Measurements from ENCODE around the gene ATF6. TPM values are rescaled to one million over a fixed set of nuclear protein-coding genes. Genes with fewer than 3 reads are reported as not detected.

ATF6 gene
- total and polyA plus RNA-seq, 2 donors (not counting 1 experiment from before 2014, with no cell fraction given), result 25.3 to 27.4 TPM

DNA sequence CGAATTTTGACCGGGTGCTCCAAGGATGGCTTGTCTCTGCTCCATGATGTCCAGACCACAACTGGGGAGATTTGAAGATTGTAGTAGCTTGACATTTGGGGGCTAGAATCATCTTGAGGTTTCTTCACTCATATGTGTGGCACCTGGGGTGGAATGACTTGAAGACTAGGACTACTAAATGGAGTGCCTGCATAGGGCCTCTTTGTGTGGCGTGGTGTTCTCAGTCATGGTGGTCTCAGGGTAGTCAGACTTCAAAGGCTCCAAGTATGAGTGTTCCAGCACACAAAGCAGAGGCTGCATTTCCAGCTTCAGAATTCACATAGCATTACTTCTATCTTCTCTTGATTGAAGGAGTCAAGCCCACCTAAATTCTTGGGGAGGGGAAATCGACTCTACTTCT lies 16.8 kb downstream of the ATF6 start:
- H3K36me3 ChIP-seq (ENCODE audit: control insufficient read depth, insufficient read depth, low read length), result no peaks in the 10 kb centered on the region
- H3K27me3 ChIP-seq (ENCODE audit: control insufficient read depth, insufficient read depth, low read length), result no peaks in the 10 kb centered on the region
- H3K9ac ChIP-seq (ENCODE audit: insufficient read depth, low read length), result no peak overlapping the region
- H3K27ac ChIP-seq (ENCODE audit: insufficient read depth, low read length), result no peak overlapping the region
- H3K79me2 ChIP-seq (ENCODE audit: control insufficient read depth, insufficient read depth, low read length), result no peaks in the 10 kb centered on the region
- TF ChIP-seq, protein P1, sequence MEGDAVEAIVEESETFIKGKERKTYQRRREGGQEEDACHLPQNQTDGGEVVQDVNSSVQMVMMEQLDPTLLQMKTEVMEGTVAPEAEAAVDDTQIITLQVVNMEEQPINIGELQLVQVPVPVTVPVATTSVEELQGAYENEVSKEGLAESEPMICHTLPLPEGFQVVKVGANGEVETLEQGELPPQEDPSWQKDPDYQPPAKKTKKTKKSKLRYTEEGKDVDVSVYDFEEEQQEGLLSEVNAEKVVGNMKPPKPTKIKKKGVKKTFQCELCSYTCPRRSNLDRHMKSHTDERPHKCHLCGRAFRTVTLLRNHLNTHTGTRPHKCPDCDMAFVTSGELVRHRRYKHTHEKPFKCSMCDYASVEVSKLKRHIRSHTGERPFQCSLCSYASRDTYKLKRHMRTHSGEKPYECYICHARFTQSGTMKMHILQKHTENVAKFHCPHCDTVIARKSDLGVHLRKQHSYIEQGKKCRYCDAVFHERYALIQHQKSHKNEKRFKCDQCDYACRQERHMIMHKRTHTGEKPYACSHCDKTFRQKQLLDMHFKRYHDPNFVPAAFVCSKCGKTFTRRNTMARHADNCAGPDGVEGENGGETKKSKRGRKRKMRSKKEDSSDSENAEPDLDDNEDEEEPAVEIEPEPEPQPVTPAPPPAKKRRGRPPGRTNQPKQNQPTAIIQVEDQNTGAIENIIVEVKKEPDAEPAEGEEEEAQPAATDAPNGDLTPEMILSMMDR (conservative IDR thresholded peaks at IDR 0.05 in 1 of 2, IDR thresholded peaks at IDR 0.05 in 1 of 2; ENCODE audit: low read depth in 1 of 2, low read length in 2 of 2), result no peak
- no peak for TF ChIP-seq EZH2 (IDR thresholded peaks at IDR 0.05; ENCODE audit: low read length, missing control alignments)
- H4K20me1 ChIP-seq (ENCODE audit: control insufficient read depth, extremely low read depth, insufficient read depth, low read length), result no peaks in the 10 kb centered on the region
- no peak overlapping the region for H3K4me3 ChIP-seq (replicated peaks in 1 of 4; ENCODE audit: control extremely low read depth in 1 of 4, insufficient read depth in 1 of 4, low read depth in 3 of 4, low read length in 4 of 4)
- peaks cover 5% of the 10 kb centered on the region for H3K4me1 ChIP-seq (ENCODE audit: control insufficient read depth, extremely low read depth, insufficient read depth, low read length)
- H3K4me2 ChIP-seq (ENCODE audit: extremely low read depth, insufficient read depth, low read length), result no peak overlapping the region
- no peaks in the 10 kb centered on the region for H3K9me3 ChIP-seq (ENCODE audit: control insufficient read depth, insufficient read depth, low read depth, low read length)
- H2AFZ ChIP-seq (ENCODE audit: low read length), result no peak overlapping the region
- DNase-seq (ENCODE audit: low read depth in 2 of 2), result no peak

DNA sequence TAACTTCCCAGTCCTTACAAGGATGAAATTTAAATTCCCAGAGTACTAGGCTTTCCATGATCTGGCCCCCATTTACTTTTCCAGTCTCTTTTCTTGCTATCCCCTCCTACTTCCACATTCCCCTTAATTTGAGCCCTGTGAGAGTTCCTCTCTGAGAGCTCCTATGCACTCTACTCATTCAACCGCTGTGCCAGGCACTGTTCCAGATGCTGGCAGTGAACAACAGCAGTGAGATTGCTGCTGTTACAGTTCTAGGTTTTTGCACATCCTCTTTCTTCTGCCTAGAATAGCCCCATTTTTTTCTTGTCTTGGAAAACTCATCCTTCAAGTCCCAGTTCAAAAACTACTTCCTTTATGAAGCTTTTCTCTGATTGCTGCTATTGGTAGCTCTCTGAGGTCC lies 18.8 kb downstream of the ATF6 start:
- no peak for DNase-seq (ENCODE audit: low read depth in 2 of 2)
- H3K4me3 ChIP-seq (replicated peaks in 1 of 4; ENCODE audit: control extremely low read depth in 1 of 4, insufficient read depth in 1 of 4, low read depth in 3 of 4, low read length in 4 of 4), result no peak overlapping the region
- no peak overlapping the region for H3K4me2 ChIP-seq (ENCODE audit: extremely low read depth, insufficient read depth, low read length)
- no peak overlapping the region for H3K27ac ChIP-seq (ENCODE audit: insufficient read depth, low read length)
- H4K20me1 ChIP-seq (ENCODE audit: control insufficient read depth, extremely low read depth, insufficient read depth, low read length), result no peaks in the 10 kb centered on the region
- TF ChIP-seq EZH2 (IDR thresholded peaks at IDR 0.05; ENCODE audit: low read length, missing control alignments), result no peak
- TF ChIP-seq, protein P1 (conservative IDR thresholded peaks at IDR 0.05 in 1 of 2, IDR thresholded peaks at IDR 0.05 in 1 of 2; ENCODE audit: low read depth in 1 of 2, low read length in 2 of 2), result no peak
- no peaks in the 10 kb centered on the region for H3K79me2 ChIP-seq (ENCODE audit: control insufficient read depth, insufficient read depth, low read length)
- no peaks in the 10 kb centered on the region for H3K36me3 ChIP-seq (ENCODE audit: control insufficient read depth, insufficient read depth, low read length)
- H3K9me3 ChIP-seq (ENCODE audit: control insufficient read depth, insufficient read depth, low read depth, low read length), result no peaks in the 10 kb centered on the region
- H3K9ac ChIP-seq (ENCODE audit: insufficient read depth, low read length), result no peak overlapping the region
- no peaks in the 10 kb centered on the region for H3K27me3 ChIP-seq (ENCODE audit: control insufficient read depth, insufficient read depth, low read length)
- H3K4me1 ChIP-seq (ENCODE audit: control insufficient read depth, extremely low read depth, insufficient read depth, low read length), result peaks cover 5% of the 10 kb centered on the region
- H2AFZ ChIP-seq (ENCODE audit: low read length), result no peak overlapping the region

DNA sequence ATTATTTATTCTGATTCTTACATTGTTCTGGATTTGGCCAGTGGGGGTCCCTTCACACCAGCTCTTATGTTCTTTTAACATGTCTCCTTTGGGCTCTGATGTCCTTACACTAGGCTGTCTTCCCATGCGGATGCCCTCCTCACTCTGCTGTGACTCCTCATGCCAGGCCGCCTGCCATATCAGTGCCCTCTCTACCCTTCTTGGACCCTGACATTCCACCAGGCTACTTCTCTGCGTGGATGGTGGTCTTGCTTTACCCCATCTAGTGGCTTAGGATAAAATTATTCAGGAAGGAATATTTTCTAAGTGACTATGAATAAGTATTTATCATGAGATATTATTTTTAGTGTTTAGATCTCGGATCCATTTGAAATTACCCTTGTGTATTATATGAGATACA lies 21.2 kb downstream of the ATF6 start:
- TF ChIP-seq, protein P1 (conservative IDR thresholded peaks at IDR 0.05 in 1 of 2, IDR thresholded peaks at IDR 0.05 in 1 of 2; ENCODE audit: low read depth in 1 of 2, low read length in 2 of 2), result peak in 1 of 2 donors; percentile 35
- TF ChIP-seq EZH2 (IDR thresholded peaks at IDR 0.05; ENCODE audit: low read length, missing control alignments), result no peak
- DNase-seq (ENCODE audit: low read depth in 2 of 2), result no peak
- H3K79me2 ChIP-seq (ENCODE audit: control insufficient read depth, insufficient read depth, low read length), result no peaks in the 10 kb centered on the region
- H3K4me2 ChIP-seq (ENCODE audit: extremely low read depth, insufficient read depth, low read length), result no peak overlapping the region
- H3K36me3 ChIP-seq (ENCODE audit: control insufficient read depth, insufficient read depth, low read length), result no peaks in the 10 kb centered on the region
- no peak overlapping the region for H3K4me3 ChIP-seq (replicated peaks in 1 of 4; ENCODE audit: control extremely low read depth in 1 of 4, insufficient read depth in 1 of 4, low read depth in 3 of 4, low read length in 4 of 4)
- no peak overlapping the region for H2AFZ ChIP-seq (ENCODE audit: low read length)
- no peak overlapping the region for H3K9ac ChIP-seq (ENCODE audit: insufficient read depth, low read length)
- peaks cover 2% of the 10 kb centered on the region for H3K4me1 ChIP-seq (ENCODE audit: control insufficient read depth, extremely low read depth, insufficient read depth, low read length)
- H3K27ac ChIP-seq (ENCODE audit: insufficient read depth, low read length), result no peak overlapping the region
- H3K27me3 ChIP-seq (ENCODE audit: control insufficient read depth, insufficient read depth, low read length), result no peaks in the 10 kb centered on the region
- no peaks in the 10 kb centered on the region for H3K9me3 ChIP-seq (ENCODE audit: control insufficient read depth, insufficient read depth, low read depth, low read length)
- no peaks in the 10 kb centered on the region for H4K20me1 ChIP-seq (ENCODE audit: control insufficient read depth, extremely low read depth, insufficient read depth, low read length)

All from fibroblast of lung (primary cell).